ENCODE results near the gene EXOSC2.
A peak's percentile ranks its signal among the peaks of the same experiment; 100 is the strongest.

EXOSC2 gene

GRCh38 chr9:130693426-130694191, at the start of gene EXOSC2:
EXOSC2 (plus strand) TSS chr9:130693780; CDS start chr9:130693792, 12 bp downstream.
- peak; percentile 99 for DNase-seq

GRCh38 chr9:130651221-130651620, 42.4 kb upstream of the EXOSC2 start:
- DNase-seq = no peak

GRCh38 chr9:130651752-130652151, 41.8 kb upstream of the EXOSC2 start:
- DNase-seq = no peak

GRCh38 chr9:130654879-130655278, 38.7 kb upstream of the EXOSC2 start:
- DNase-seq = no peak

- DNase-seq = no peak
Measured at GRCh38 chr9:130658893-130659698, 34.5 kb upstream of the EXOSC2 start.

GRCh38 chr9:130659699-130660248, 33.8 kb upstream of the EXOSC2 start:
- DNase-seq = no peak

GRCh38 chr9:130660326-130660682, 33.3 kb upstream of the EXOSC2 start:
- DNase-seq = no peak

- no peak for DNase-seq
Measured at GRCh38 chr9:130660683-130661450, 32.7 kb upstream of the EXOSC2 start.

GRCh38 chr9:130661451-130662098, 32.0 kb upstream of the EXOSC2 start:
- no peak for DNase-seq

- no peak for DNase-seq
Measured at GRCh38 chr9:130662099-130662969, 31.2 kb upstream of the EXOSC2 start.

GRCh38 chr9:130662970-130663257, 30.7 kb upstream of the EXOSC2 start:
- DNase-seq = no peak

GRCh38 chr9:130663258-130663976, 30.2 kb upstream of the EXOSC2 start:
- peak; percentile 32 for DNase-seq

- no peak for DNase-seq
Measured at GRCh38 chr9:130663977-130664250, 29.7 kb upstream of the EXOSC2 start.

GRCh38 chr9:130664251-130665028, 29.1 kb upstream of the EXOSC2 start, which contains the start of gene PRDM12:
PRDM12 (plus strand) TSS chr9:130664594; CDS start chr9:130664654, 60 bp downstream.
- DNase-seq = no peak

GRCh38 chr9:130665029-130665430, 28.6 kb upstream of the EXOSC2 start:
- DNase-seq = no peak

- DNase-seq = peak; percentile 22
Measured at GRCh38 chr9:130665431-130666392, 27.9 kb upstream of the EXOSC2 start.

GRCh38 chr9:130666393-130667119, 27.0 kb upstream of the EXOSC2 start:
- DNase-seq = no peak

- DNase-seq = no peak
Measured at GRCh38 chr9:130667120-130667435, 26.5 kb upstream of the EXOSC2 start.

- no peak for DNase-seq
Measured at GRCh38 chr9:130668196-130668595, 25.4 kb upstream of the EXOSC2 start.

Data from activated naive CD4-positive, alpha-beta T cell treated with anti-CD3 and anti-CD28 coated beads, Interleukin-2, amount 50 U/mL, for 16 hours (primary cell).